ENCODE data around the gene SLC35B1. TPM values are rescaled to one million over a fixed set of nuclear protein-coding genes. Genes with fewer than 3 reads are reported as not detected.

The SLC35B1 gene
- total and polyA plus RNA-seq, 10 of the 15 experiments (the other 5 are each of a cell fraction or from before 2014, with no cell fraction given) = 40.0 to 113 (median 51.6) TPM

GRCh38 chr17:49681106-49681979, 26.4 kb downstream of the SLC35B1 start:
- Histone ChIP-seq H4K20me1 (ENCODE audit: control insufficient read depth, insufficient read depth) (no peaks in the 10 kb centered on the region), H2AFZ (ENCODE audit: control insufficient read depth, low read depth, low read length) (no peak overlapping the region), H3K4me1 (ENCODE audit: control insufficient read depth, insufficient read depth, low read length) (no peaks in the 10 kb centered on the region), H3K36me3 (ENCODE audit: control insufficient read depth in 2 of 2, insufficient read depth in 2 of 2, low read length in 1 of 2) (no peaks in the 10 kb centered on the region), H3K9ac (ENCODE audit: control insufficient read depth, insufficient read depth, low read length) (no peak overlapping the region), H3K27ac (ENCODE audit: control insufficient read depth, insufficient read depth) (no peak overlapping the region), H3K27me3 (replicated peaks in 1 of 2; ENCODE audit: control insufficient read depth in 2 of 2, insufficient read depth in 2 of 2, low read length in 1 of 2) (no peaks in the 10 kb centered on the region; a peak in 1 of 4 replicates), H3K4me3 (no peak overlapping the region), H3K9me3 (replicated peaks; ENCODE audit: control insufficient read depth, insufficient read depth, low read length) (no peaks in the 10 kb centered on the region), H3K4me2 (ENCODE audit: control insufficient read depth, insufficient read depth) (no peak overlapping the region), H3K79me2 (ENCODE audit: control insufficient read depth, insufficient read depth, low read length) (peaks cover 9% of the 10 kb centered on the region)
- in situ Hi-C loops (cut with MboI) (no loop called here), intact Hi-C loops (cut with micrococcal nuclease; ENCODE audit: unreplicated experiment) (no loop called here)
- WGBS (ENCODE audit: insufficient coverage, insufficient replicate concordance, low lambda C conversion rate, missing lambda C conversion rate) = 45% methylated on average over 9 of the region's 9 CpGs
- CTCF ChIA-PET = interaction anchor here (0.6 to 1.9 kb wide), 8 partner anchors 9 to 405 kb away, joined by 3 to 8 read pairs (median 3); partner anchors contain the start of gene SLC35B1
- RAD21 ChIA-PET (ENCODE audit: unreplicated experiment) = no interaction called here
- POLR2A ChIA-PET = no interaction called here
- SMC1A ChIA-PET (ENCODE audit: uncharacterized antibody, unreplicated experiment) = interaction anchor here (0.5 to 1.8 kb wide), 7 partner anchors 10 to 321 kb away, joined by 3 to 6 read pairs (median 3); no protein-coding TSS in a partner anchor
- DNase-seq (ENCODE audit: low read depth, low spot score) = no peak
- FAIRE-seq = no peak
- ATAC-seq = no peak
- no TSS peak for BruUV-seq (replicated peaks)
- TF ChIP-seq, protein P1, sequence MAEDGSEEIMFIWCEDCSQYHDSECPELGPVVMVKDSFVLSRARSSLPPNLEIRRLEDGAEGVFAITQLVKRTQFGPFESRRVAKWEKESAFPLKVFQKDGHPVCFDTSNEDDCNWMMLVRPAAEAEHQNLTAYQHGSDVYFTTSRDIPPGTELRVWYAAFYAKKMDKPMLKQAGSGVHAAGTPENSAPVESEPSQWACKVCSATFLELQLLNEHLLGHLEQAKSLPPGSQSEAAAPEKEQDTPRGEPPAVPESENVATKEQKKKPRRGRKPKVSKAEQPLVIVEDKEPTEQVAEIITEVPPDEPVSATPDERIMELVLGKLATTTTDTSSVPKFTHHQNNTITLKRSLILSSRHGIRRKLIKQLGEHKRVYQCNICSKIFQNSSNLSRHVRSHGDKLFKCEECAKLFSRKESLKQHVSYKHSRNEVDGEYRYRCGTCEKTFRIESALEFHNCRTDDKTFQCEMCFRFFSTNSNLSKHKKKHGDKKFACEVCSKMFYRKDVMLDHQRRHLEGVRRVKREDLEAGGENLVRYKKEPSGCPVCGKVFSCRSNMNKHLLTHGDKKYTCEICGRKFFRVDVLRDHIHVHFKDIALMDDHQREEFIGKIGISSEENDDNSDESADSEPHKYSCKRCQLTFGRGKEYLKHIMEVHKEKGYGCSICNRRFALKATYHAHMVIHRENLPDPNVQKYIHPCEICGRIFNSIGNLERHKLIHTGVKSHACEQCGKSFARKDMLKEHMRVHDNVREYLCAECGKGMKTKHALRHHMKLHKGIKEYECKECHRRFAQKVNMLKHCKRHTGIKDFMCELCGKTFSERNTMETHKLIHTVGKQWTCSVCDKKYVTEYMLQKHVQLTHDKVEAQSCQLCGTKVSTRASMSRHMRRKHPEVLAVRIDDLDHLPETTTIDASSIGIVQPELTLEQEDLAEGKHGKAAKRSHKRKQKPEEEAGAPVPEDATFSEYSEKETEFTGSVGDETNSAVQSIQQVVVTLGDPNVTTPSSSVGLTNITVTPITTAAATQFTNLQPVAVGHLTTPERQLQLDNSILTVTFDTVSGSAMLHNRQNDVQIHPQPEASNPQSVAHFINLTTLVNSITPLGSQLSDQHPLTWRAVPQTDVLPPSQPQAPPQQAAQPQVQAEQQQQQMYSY (CRISPR knock-in tag; IDR thresholded peaks at IDR 0.05) = no peak
- TF ChIP-seq STAT3 (IDR thresholded peaks at IDR 0.05; ENCODE audit: low read depth, low read length) (no peak), KDM1A (IDR thresholded peaks at IDR 0.05; ENCODE audit: borderline replicate concordance) (no peak), BMI1 (IDR thresholded peaks at IDR 0.05; ENCODE audit: borderline replicate concordance) (no peak), PML (IDR thresholded peaks at IDR 0.05; ENCODE audit: low read length) (no peak), RCOR1 (conservative IDR thresholded peaks at IDR 0.05; ENCODE audit: low read depth, low read length) (no peak), SUPT20H (IDR thresholded peaks at IDR 0.05; ENCODE audit: borderline replicate concordance, control insufficient read depth, low read depth, low read length) (no peak), ZNF274 (IDR thresholded peaks at IDR 0.05; ENCODE audit: insufficient read depth, insufficient read length) (no peak), NFXL1 (IDR thresholded peaks at IDR 0.05; ENCODE audit: borderline replicate concordance) (no peak), SIN3A (IDR thresholded peaks at IDR 0.05; ENCODE audit: low read depth, low read length) (no peak)
- TF ChIP-seq, protein P2, sequence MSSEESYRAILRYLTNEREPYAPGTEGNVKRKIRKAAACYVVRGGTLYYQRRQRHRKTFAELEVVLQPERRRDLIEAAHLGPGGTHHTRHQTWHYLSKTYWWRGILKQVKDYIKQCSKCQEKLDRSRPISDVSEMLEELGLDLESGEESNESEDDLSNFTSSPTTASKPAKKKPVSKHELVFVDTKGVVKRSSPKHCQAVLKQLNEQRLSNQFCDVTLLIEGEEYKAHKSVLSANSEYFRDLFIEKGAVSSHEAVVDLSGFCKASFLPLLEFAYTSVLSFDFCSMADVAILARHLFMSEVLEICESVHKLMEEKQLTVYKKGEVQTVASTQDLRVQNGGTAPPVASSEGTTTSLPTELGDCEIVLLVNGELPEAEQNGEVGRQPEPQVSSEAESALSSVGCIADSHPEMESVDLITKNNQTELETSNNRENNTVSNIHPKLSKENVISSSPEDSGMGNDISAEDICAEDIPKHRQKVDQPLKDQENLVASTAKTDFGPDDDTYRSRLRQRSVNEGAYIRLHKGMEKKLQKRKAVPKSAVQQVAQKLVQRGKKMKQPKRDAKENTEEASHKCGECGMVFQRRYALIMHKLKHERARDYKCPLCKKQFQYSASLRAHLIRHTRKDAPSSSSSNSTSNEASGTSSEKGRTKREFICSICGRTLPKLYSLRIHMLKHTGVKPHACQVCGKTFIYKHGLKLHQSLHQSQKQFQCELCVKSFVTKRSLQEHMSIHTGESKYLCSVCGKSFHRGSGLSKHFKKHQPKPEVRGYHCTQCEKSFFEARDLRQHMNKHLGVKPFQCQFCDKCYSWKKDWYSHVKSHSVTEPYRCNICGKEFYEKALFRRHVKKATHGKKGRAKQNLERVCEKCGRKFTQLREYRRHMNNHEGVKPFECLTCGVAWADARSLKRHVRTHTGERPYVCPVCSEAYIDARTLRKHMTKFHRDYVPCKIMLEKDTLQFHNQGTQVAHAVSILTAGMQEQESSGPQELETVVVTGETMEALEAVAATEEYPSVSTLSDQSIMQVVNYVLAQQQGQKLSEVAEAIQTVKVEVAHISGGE (CRISPR knock-in tag; IDR thresholded peaks at IDR 0.05) = no peak
- TF ChIP-seq, protein P3, sequence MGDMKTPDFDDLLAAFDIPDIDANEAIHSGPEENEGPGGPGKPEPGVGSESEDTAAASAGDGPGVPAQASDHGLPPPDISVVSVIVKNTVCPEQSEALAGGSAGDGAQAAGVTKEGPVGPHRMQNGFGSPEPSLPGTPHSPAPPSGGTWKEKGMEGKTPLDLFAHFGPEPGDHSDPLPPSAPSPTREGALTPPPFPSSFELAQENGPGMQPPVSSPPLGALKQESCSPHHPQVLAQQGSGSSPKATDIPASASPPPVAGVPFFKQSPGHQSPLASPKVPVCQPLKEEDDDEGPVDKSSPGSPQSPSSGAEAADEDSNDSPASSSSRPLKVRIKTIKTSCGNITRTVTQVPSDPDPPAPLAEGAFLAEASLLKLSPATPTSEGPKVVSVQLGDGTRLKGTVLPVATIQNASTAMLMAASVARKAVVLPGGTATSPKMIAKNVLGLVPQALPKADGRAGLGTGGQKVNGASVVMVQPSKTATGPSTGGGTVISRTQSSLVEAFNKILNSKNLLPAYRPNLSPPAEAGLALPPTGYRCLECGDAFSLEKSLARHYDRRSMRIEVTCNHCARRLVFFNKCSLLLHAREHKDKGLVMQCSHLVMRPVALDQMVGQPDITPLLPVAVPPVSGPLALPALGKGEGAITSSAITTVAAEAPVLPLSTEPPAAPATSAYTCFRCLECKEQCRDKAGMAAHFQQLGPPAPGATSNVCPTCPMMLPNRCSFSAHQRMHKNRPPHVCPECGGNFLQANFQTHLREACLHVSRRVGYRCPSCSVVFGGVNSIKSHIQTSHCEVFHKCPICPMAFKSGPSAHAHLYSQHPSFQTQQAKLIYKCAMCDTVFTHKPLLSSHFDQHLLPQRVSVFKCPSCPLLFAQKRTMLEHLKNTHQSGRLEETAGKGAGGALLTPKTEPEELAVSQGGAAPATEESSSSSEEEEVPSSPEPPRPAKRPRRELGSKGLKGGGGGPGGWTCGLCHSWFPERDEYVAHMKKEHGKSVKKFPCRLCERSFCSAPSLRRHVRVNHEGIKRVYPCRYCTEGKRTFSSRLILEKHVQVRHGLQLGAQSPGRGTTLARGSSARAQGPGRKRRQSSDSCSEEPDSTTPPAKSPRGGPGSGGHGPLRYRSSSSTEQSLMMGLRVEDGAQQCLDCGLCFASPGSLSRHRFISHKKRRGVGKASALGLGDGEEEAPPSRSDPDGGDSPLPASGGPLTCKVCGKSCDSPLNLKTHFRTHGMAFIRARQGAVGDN (IDR thresholded peaks at IDR 0.05) = no peak
